H1 (cell line): ENCODE data around the gene THAP12.

Experiments used
- CTBP2 ChIP-seq: IDR thresholded peaks from 2 replicates; pipeline ENCODE4 v1.7.0; 2011; ENCODE audit warnings: borderline replicate concordance, mild to moderate bottlenecking, moderate library complexity, mixed read lengths, low read length; ENCODE audit not compliant: insufficient read depth, insufficient read length
- EZH2 ChIP-seq: fragments of 200-600 bp; sonication (generic); IDR thresholded peaks from 2 replicates; pipeline ENCODE4 v1.7.1; 2012; ENCODE audit warnings: low read depth, mild to moderate bottlenecking, moderate library complexity, low read length, inconsistent platforms; ENCODE audit not compliant: severe bottlenecking
- MAX ChIP-seq: IDR thresholded peaks from 2 replicates; pipeline ENCODE4 v1.6.1; 2012; ENCODE audit warnings: inconsistent platforms
- PHF8 ChIP-seq: fragments of 200-600 bp; sonication (generic); conservative IDR thresholded peaks from 2 replicates; pipeline ENCODE4 v1.7.1; 2012; ENCODE audit warnings: low read depth, mild to moderate bottlenecking, inconsistent platforms, low read length, moderate library complexity
- RAD21 ChIP-seq, 2 experiments: IDR thresholded peaks in 1 of 2; conservative IDR thresholded peaks in 1 of 2; 2 replicates each; pipeline ENCODE4 v1.6.1; 2011; ENCODE audit warnings: low read depth in 2 of 2, low read length in 2 of 2, improper control_type of control experiment in 1 of 2, inconsistent platforms in 1 of 2, mild to moderate bottlenecking in 1 of 2, moderate library complexity in 1 of 2
- SIN3A ChIP-seq, 2 experiments: IDR thresholded peaks in 1 of 2; conservative IDR thresholded peaks in 1 of 2; 2 replicates each; pipeline ENCODE4 v1.6.1; 2011 to 2012; ENCODE audit warnings: low read length in 2 of 2, improper control_type of control experiment in 1 of 2, low read depth in 1 of 2, mild to moderate bottlenecking in 1 of 2
- ZNF274 ChIP-seq: IDR thresholded peaks from 2 replicates; pipeline ENCODE4 v1.7.0; 2012; ENCODE audit warnings: low read length, borderline replicate concordance; ENCODE audit errors: extremely low read depth
- TF ChIP-seq, protein P1 (sequence below), 3 experiments: IDR thresholded peaks; 1 replicate in 2 of 3; 2 replicates in 1 of 3; pipeline versions ENCODE4 v1.5.1 to v1.6.1; 2011; ENCODE audit warnings: low read length in 3 of 3, mild to moderate bottlenecking in 3 of 3, inconsistent platforms in 2 of 3, low read depth in 1 of 3, moderate library complexity in 1 of 3; ENCODE audit not compliant: insufficient read depth in 1 of 3; ENCODE audit errors: control extremely low read depth in 1 of 3

DNA sequence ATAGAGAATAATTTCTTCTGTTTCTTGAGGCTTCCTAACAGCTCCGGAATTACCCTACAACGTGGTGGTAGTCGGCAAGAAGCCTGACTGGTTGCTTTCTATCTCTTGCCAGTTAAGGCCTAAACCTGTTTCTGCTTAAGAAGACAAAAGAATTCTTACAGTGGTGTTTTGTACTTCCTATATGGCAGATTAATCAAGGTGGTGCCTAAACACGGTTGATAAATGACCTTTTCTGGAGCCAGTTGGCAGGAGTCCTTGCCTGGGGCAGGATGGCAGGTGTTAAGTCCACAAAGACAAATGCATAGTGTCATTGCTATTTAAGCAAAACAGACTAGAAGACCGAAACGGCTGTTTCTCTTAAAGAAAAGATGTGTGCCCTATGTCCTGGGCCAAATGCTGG lies 10.1 kb upstream of the THAP12 start:
- TF ChIP-seq, protein P1, sequence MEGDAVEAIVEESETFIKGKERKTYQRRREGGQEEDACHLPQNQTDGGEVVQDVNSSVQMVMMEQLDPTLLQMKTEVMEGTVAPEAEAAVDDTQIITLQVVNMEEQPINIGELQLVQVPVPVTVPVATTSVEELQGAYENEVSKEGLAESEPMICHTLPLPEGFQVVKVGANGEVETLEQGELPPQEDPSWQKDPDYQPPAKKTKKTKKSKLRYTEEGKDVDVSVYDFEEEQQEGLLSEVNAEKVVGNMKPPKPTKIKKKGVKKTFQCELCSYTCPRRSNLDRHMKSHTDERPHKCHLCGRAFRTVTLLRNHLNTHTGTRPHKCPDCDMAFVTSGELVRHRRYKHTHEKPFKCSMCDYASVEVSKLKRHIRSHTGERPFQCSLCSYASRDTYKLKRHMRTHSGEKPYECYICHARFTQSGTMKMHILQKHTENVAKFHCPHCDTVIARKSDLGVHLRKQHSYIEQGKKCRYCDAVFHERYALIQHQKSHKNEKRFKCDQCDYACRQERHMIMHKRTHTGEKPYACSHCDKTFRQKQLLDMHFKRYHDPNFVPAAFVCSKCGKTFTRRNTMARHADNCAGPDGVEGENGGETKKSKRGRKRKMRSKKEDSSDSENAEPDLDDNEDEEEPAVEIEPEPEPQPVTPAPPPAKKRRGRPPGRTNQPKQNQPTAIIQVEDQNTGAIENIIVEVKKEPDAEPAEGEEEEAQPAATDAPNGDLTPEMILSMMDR (IDR thresholded peaks at IDR 0.05; ENCODE audit: control extremely low read depth in 1 of 3, insufficient read depth in 1 of 3, low read depth in 1 of 3, low read length in 3 of 3): no peak
- TF ChIP-seq RAD21 (IDR thresholded peaks at IDR 0.05 in 1 of 2, conservative IDR thresholded peaks at IDR 0.05 in 1 of 2; ENCODE audit: low read depth in 2 of 2, low read length in 2 of 2) (no peak), PHF8 (no peak), ZNF274 (no peak), CTBP2 (no peak), SIN3A (conservative IDR thresholded peaks at IDR 0.05 in 1 of 2, IDR thresholded peaks at IDR 0.05 in 1 of 2; ENCODE audit: low read depth in 1 of 2, low read length in 2 of 2) (no peak), EZH2 (no peak), MAX (no peak)
